ENCODE results near the gene ASTN2.

ASTN2 gene

GRCh38 chr9:116451500-116452115 lies 963.2 kb downstream of the ASTN2 start:
- TF ChIP-seq CTCF (IDR thresholded peaks at IDR 0.05): no peak
- H3K4me3 ChIP-seq: no peak overlapping the region
- H3K27ac ChIP-seq: no peak overlapping the region
- no peak for DNase-seq (ENCODE audit: low spot score)

- Histone ChIP-seq H3K4me3 (no peak overlapping the region), H3K27ac (no peak overlapping the region)
- DNase-seq (ENCODE audit: low spot score): no peak
- no peak for TF ChIP-seq CTCF (IDR thresholded peaks at IDR 0.05)
These were observed 964.3 kb downstream of the ASTN2 start for GRCh38 chr9:116450378-116451139.

GRCh38 chr9:116449949-116450348 lies 964.9 kb downstream of the ASTN2 start:
- no peak overlapping the region for H3K4me3 ChIP-seq
- no peak for TF ChIP-seq CTCF (IDR thresholded peaks at IDR 0.05)
- no peak overlapping the region for H3K27ac ChIP-seq
- no peak for DNase-seq (ENCODE audit: low spot score)

- no peak for TF ChIP-seq CTCF (IDR thresholded peaks at IDR 0.05)
- no peak for DNase-seq (ENCODE audit: low spot score)
- H3K27ac ChIP-seq: no peak overlapping the region
- H3K4me3 ChIP-seq: no peak overlapping the region
These were observed 966.4 kb downstream of the ASTN2 start for GRCh38 chr9:116448431-116448830.

- DNase-seq (ENCODE audit: low spot score): no peak
- no peak overlapping the region for H3K4me3 ChIP-seq
- TF ChIP-seq CTCF (IDR thresholded peaks at IDR 0.05): no peak
- no peak overlapping the region for H3K27ac ChIP-seq
These were observed 966.9 kb downstream of the ASTN2 start for GRCh38 chr9:116447934-116448333.

GRCh38 chr9:116442528-116442927 lies 972.3 kb downstream of the ASTN2 start:
- no peak for TF ChIP-seq CTCF (IDR thresholded peaks at IDR 0.05)
- no peak for DNase-seq (ENCODE audit: low spot score)
- Histone ChIP-seq H3K27ac (no peak overlapping the region), H3K4me3 (no peak overlapping the region)
